ENCODE measurements around the gene PDHA1.
A peak's percentile ranks its signal among the peaks of the same experiment; 100 is the strongest.

The PDHA1 gene

GRCh38 chrX:19343535-19344408, at the start of gene PDHA1:
PDHA1 (plus strand) TSS chrX:19343927; CDS start chrX:19344038, 111 bp downstream.
- no peak for TF ChIP-seq CTCF (conservative IDR thresholded peaks at IDR 0.05; ENCODE audit: low read length)
- H3K4me3 ChIP-seq (ENCODE audit: low read length), result peak within 1 kb of the TSS; percentile 75
- DNase-seq (ENCODE audit: low read depth), result peak; percentile 87

GRCh38 chrX:19303256-19303880, 40.4 kb upstream of the PDHA1 start:
- no peak overlapping the region for H3K4me3 ChIP-seq (ENCODE audit: low read length)
- DNase-seq (ENCODE audit: low read depth), result peak; percentile 64
- no peak for TF ChIP-seq CTCF (conservative IDR thresholded peaks at IDR 0.05; ENCODE audit: low read length)

- no peak for TF ChIP-seq CTCF (conservative IDR thresholded peaks at IDR 0.05; ENCODE audit: low read length)
- no peak overlapping the region for H3K4me3 ChIP-seq (ENCODE audit: low read length)
- no peak for DNase-seq (ENCODE audit: low read depth)
Measured at GRCh38 chrX:19326567-19326966, 17.2 kb upstream of the PDHA1 start.

- no peak for DNase-seq (ENCODE audit: low read depth)
- TF ChIP-seq CTCF (conservative IDR thresholded peaks at IDR 0.05; ENCODE audit: low read length), result no peak
- no peak overlapping the region for H3K4me3 ChIP-seq (ENCODE audit: low read length)
Measured at GRCh38 chrX:19331831-19332230, 11.9 kb upstream of the PDHA1 start.

- H3K4me3 ChIP-seq (ENCODE audit: low read length), result no peak overlapping the region
- no peak for TF ChIP-seq CTCF (conservative IDR thresholded peaks at IDR 0.05; ENCODE audit: low read length)
- DNase-seq (ENCODE audit: low read depth), result peak; percentile 27
Measured at GRCh38 chrX:19332983-19333382, 10.7 kb upstream of the PDHA1 start.

- no peak for TF ChIP-seq CTCF (conservative IDR thresholded peaks at IDR 0.05; ENCODE audit: low read length)
- no peak overlapping the region for H3K4me3 ChIP-seq (ENCODE audit: low read length)
- no peak for DNase-seq (ENCODE audit: low read depth)
Measured at GRCh38 chrX:19334945-19335626, 8.6 kb upstream of the PDHA1 start.

Data from AG10803 (cell line).